Smooth muscle cell (in vitro differentiated cells): ENCODE data around the gene ASTN2. TPM values are rescaled to one million over a fixed set of nuclear protein-coding genes. Genes with fewer than 3 reads are reported as not detected.

Experiments used
- DNase-seq: peaks from one replicate; lab custom pipeline; 2025; ENCODE audit not compliant: unreplicated experiment; lab: John Stamatoyannopoulos, UW
- H2AFZ ChIP-seq: fragments of 200-600 bp; sonication (generic); 2 replicates; pipeline ENCODE4 v1.6.0; 2016; ENCODE audit warnings: antibody characterized with exemption, low read depth, mild to moderate bottlenecking
- H3F3A ChIP-seq: fragments of 200-600 bp; sonication (generic); 2 replicates; pipeline ENCODE4 v1.6.0; 2017; ENCODE audit warnings: antibody characterized with exemption, low read depth
- H3K27ac ChIP-seq: fragments of 200-600 bp; sonication (generic); 2 replicates; pipeline ENCODE4 v1.5.1; 2016; ENCODE audit warnings: low read depth, mild to moderate bottlenecking
- H3K27me3 ChIP-seq: fragments of 200-600 bp; sonication (generic); 2 replicates; pipeline ENCODE4 v1.6.1; 2016; ENCODE audit warnings: low read depth, mild to moderate bottlenecking
- H3K36me3 ChIP-seq: fragments of 200-600 bp; sonication (generic); 2 replicates; pipeline ENCODE4 v1.5.1; 2016; ENCODE audit warnings: low read depth
- H3K4me1 ChIP-seq: fragments of 200-600 bp; sonication (generic); 2 replicates; pipeline ENCODE4 v1.5.1; 2016; ENCODE audit warnings: low read depth
- H3K4me2 ChIP-seq: fragments of 200-600 bp; sonication (generic); 2 replicates; pipeline ENCODE4 v1.6.0; 2016; ENCODE audit warnings: mild to moderate bottlenecking
- H3K4me3 ChIP-seq: fragments of 200-600 bp; sonication (generic); 2 replicates; pipeline ENCODE4 v1.5.1; 2016; ENCODE audit warnings: mild to moderate bottlenecking
- H3K79me2 ChIP-seq: fragments of 200-600 bp; sonication (generic); 2 replicates; pipeline ENCODE4 v1.6.0; 2016; ENCODE audit warnings: low read depth, mild to moderate bottlenecking
- H3K9ac ChIP-seq: fragments of 200-600 bp; sonication (generic); 2 replicates; pipeline ENCODE4 v1.6.0; 2016; ENCODE audit warnings: low read depth
- H3K9me3 ChIP-seq: fragments of 200-600 bp; sonication (generic); replicated peaks from 2 replicates; pipeline ENCODE4 v1.5.1; 2016; ENCODE audit warnings: low read depth
- H4K20me1 ChIP-seq: fragments of 200-600 bp; sonication (generic); 2 replicates; pipeline ENCODE4 v1.6.0; 2016; ENCODE audit warnings: low read depth
- CTCF ChIP-seq: fragments of 200-600 bp; sonication (generic); IDR thresholded peaks from 2 replicates; pipeline ENCODE4 v1.5.1; 2017; ENCODE audit warnings: borderline replicate concordance, mild to moderate bottlenecking, antibody characterized with exemption; ENCODE audit not compliant: insufficient read depth, poor library complexity, severe bottlenecking
- WGBS: methylation state at CpG from one replicate; pipeline ENCODE4 v1.1.7; 2016; ENCODE audit warnings: low lambda C conversion rate; 5-methylcytosine and 5-hydroxymethylcytosine counted together
- polyA plus RNA-seq: library from polyadenylated mRNA; unstranded; fragments of >200 nt; fragmentation: Nextera tagmentation; extraction: Ambion mirVana; gene quantifications from 2 replicates; pipeline ENCODE4 v1.2.1, GENCODE V29; 2016
- total RNA-seq: library from RNA; depleted of rRNA; stranded (reverse); fragments of >200 nt; gene quantifications from 2 replicates; pipeline ENCODE4 v1.2.3, GENCODE V29; 2014

ASTN2 gene
- total and polyA plus RNA-seq, 2 experiments from 2014 or later = 6.5 to 6.7 TPM

GRCh38 chr9:116502746-116503145 is 912.1 kb downstream of the ASTN2 start:
- Histone ChIP-seq H3K9ac (no peak overlapping the region), H2AFZ (no peak overlapping the region), H3K27me3 (no peaks in the 10 kb centered on the region), H3K27ac (no peak overlapping the region), H3K9me3 (no peaks in the 10 kb centered on the region), H3K4me3 (no peak overlapping the region), H3F3A (no peaks in the 10 kb centered on the region), H3K4me1 (peaks cover 3% of the 10 kb centered on the region), H4K20me1 (no peaks in the 10 kb centered on the region), H3K36me3 (no peaks in the 10 kb centered on the region), H3K79me2 (no peaks in the 10 kb centered on the region), H3K4me2 (no peak overlapping the region)
- TF ChIP-seq CTCF = no peak
- no peak for DNase-seq

GRCh38 chr9:116501871-116502270 is 913.0 kb downstream of the ASTN2 start:
- Histone ChIP-seq H3K79me2 (no peaks in the 10 kb centered on the region), H3K4me1 (peaks cover 3% of the 10 kb centered on the region), H3F3A (no peaks in the 10 kb centered on the region), H3K4me2 (no peak overlapping the region), H4K20me1 (no peaks in the 10 kb centered on the region), H3K9ac (no peak overlapping the region), H2AFZ (no peak overlapping the region), H3K9me3 (no peaks in the 10 kb centered on the region), H3K4me3 (no peak overlapping the region), H3K27ac (no peak overlapping the region), H3K27me3 (no peaks in the 10 kb centered on the region), H3K36me3 (no peaks in the 10 kb centered on the region)
- WGBS = 89% methylated on average over 1 of the region's 1 CpG
- DNase-seq = no peak
- no peak for TF ChIP-seq CTCF

- 59% methylated on average over 5 of the region's 5 CpGs for WGBS
- Histone ChIP-seq H3K4me2 (no peak overlapping the region), H3K27ac (no peak overlapping the region), H3K4me1 (peaks cover 3% of the 10 kb centered on the region), H3K79me2 (no peaks in the 10 kb centered on the region), H4K20me1 (no peaks in the 10 kb centered on the region), H3K9ac (no peak overlapping the region), H3K4me3 (no peak overlapping the region), H2AFZ (no peak overlapping the region), H3K36me3 (no peaks in the 10 kb centered on the region), H3K9me3 (no peaks in the 10 kb centered on the region), H3F3A (no peaks in the 10 kb centered on the region), H3K27me3 (no peaks in the 10 kb centered on the region)
- no peak for TF ChIP-seq CTCF
- DNase-seq = no peak
Measured at GRCh38 chr9:116499986-116500871, 914.6 kb downstream of the ASTN2 start.

GRCh38 chr9:116499434-116499833 is 915.4 kb downstream of the ASTN2 start:
- H3K4me3 ChIP-seq = no peak overlapping the region
- no peaks in the 10 kb centered on the region for H4K20me1 ChIP-seq
- no peak overlapping the region for H3K4me2 ChIP-seq
- no peak for TF ChIP-seq CTCF
- H3K27me3 ChIP-seq = no peaks in the 10 kb centered on the region
- no peak overlapping the region for H2AFZ ChIP-seq
- no peak overlapping the region for H3K27ac ChIP-seq
- no peaks in the 10 kb centered on the region for H3F3A ChIP-seq
- no peak overlapping the region for H3K9ac ChIP-seq
- no peaks in the 10 kb centered on the region for H3K79me2 ChIP-seq
- peaks cover 3% of the 10 kb centered on the region for H3K4me1 ChIP-seq
- H3K9me3 ChIP-seq = no peaks in the 10 kb centered on the region
- no peaks in the 10 kb centered on the region for H3K36me3 ChIP-seq
- DNase-seq = no peak
